Small intestine (tissue), 7 donors: ENCODE data around the gene VWF. TPM values are rescaled to one million over a fixed set of nuclear protein-coding genes. Genes with fewer than 3 reads are reported as not detected.

ENCODE experiments used
- DNase-seq, 2 donors: peaks; one replicate each; pipeline versions ENCODE4 v3.0.0 to v3.0.0-alpha.2; 2013
- FAIRE-seq: peaks from 2 replicates; lab custom pipeline; 2012; peaks lifted over from hg19 to GRCh38; lab: Jason Lieb, UNC
- H3K27ac ChIP-seq, 3 donors: one replicate each; pipeline ENCODE4 v1.5.1; 2013; ENCODE audit warnings: low read length in 2 of 3, mild to moderate bottlenecking in 2 of 3, control low read depth in 1 of 3, inconsistent platforms in 1 of 3, low read depth in 1 of 3, moderate library complexity in 1 of 3
- H3K27me3 ChIP-seq, 3 donors: one replicate each; pipeline ENCODE4 v1.6.1; 2013; ENCODE audit warnings: low read length in 3 of 3, inconsistent platforms in 1 of 3; ENCODE audit not compliant: control insufficient read depth in 3 of 3, insufficient read depth in 3 of 3
- H3K36me3 ChIP-seq, 3 donors: one replicate each; pipeline ENCODE4 v1.6.1; 2013; ENCODE audit warnings: low read length in 3 of 3, inconsistent platforms in 1 of 3, low read depth in 1 of 3, mild to moderate bottlenecking in 1 of 3, moderate library complexity in 1 of 3; ENCODE audit not compliant: control insufficient read depth in 3 of 3, insufficient read depth in 2 of 3
- H3K4me1 ChIP-seq, 3 donors: one replicate each; pipeline ENCODE4 v1.6.1; 2013; ENCODE audit warnings: low read length in 2 of 3, inconsistent platforms in 1 of 3, low read depth in 1 of 3, mild to moderate bottlenecking in 1 of 3, moderate library complexity in 1 of 3; ENCODE audit not compliant: control insufficient read depth in 3 of 3, insufficient read depth in 2 of 3
- H3K4me3 ChIP-seq, 3 donors: one replicate each; pipeline ENCODE4 v1.5.1; 2013; ENCODE audit warnings: low read length in 3 of 3, control low read depth in 1 of 3, inconsistent platforms in 1 of 3, low read depth in 1 of 3, mild to moderate bottlenecking in 1 of 3, moderate library complexity in 1 of 3
- H3K9me3 ChIP-seq, 2 donors: one replicate each; pipeline ENCODE4 v1.6.1; 2013; ENCODE audit warnings: low read depth in 1 of 2, low read length in 1 of 2; ENCODE audit not compliant: control insufficient read depth in 2 of 2, insufficient read depth in 1 of 2
- WGBS, 3 donors: extraction: QIAGEN DNeasy Blood & Tissue Kit; methylation state at CpG; one replicate each; pipeline ENCODE4 v1.1.7; 2013; 5-methylcytosine and 5-hydroxymethylcytosine counted together
- polyA plus RNA-seq, 4 donors: library from polyadenylated mRNA; stranded (reverse) in 3 of 4; unstranded in 1 of 4; fragments of 200-250 nt in 3 of 4; fragments of 120-200 nt in 1 of 4; gene quantifications; one replicate each; pipeline versions ENCODE4 v1.2.1 to v1.2.3, GENCODE V29; 2013
- donor health status: healthy with polysubstance abuse.
- donor health status: control.
- donor health status: control.
- donor health status: Bipolar disorder and iron deficiency.
- donor health status: healthy.

Gene VWF
- polyA plus RNA-seq, 4 donors = 2.2 to 82.9 (median 6.1) TPM

DNA sequence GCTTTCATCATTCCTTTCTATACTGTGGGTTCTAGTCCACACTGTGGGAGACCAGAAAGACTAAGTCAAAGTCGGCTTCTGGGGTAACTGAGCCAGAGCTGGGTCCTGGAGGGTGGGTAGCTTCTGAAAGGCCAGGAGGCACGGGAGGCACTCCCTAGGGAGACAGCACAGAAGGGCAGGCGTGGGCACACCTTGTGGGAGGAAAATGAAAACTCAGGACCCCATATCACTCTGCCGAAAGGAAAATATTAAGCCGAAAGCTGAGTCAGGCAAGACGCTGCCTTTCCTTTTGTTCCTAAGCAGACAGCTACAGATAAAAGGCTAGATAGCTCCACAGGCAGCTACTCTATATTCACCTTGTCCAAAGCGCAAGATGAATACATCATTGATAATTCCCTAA, 200.1 kb downstream of the VWF start:
- Histone ChIP-seq H3K27me3 (peaks cover 0 to 3% (median 0%) of the 10 kb centered on the region in 3 donors), H3K4me1 (no peaks in the 10 kb centered on the region), H3K36me3 (no peaks in the 10 kb centered on the region), H3K4me3 (no peak overlapping the region), H3K9me3 (no peaks in the 10 kb centered on the region), H3K27ac (no peak overlapping the region)
- no peak for DNase-seq
- FAIRE-seq = no peak
- WGBS, 3 donors = 49 to 68% (median 68%) methylated on average over 7 of the region's 7 CpGs

DNA sequence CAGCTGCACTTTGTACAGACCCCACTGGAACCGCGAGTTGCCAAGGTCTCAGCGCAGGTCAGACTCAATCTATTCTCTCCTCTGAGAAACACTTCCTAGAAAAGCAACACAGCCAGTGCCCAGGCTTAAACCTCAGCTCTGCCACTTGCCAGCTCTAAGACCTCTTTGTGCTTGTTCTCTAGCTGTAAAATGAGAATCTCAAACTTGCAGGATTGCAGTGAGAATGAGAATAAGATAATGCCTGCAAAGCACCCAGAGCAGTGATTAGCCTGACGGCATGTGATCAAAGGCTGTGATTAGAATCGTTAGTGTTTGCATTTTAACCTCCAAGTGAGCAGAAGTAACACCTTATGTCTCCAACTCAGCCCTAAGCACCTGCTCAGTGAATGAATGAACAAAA, 200.7 kb downstream of the VWF start:
- no peak overlapping the region for H3K27ac ChIP-seq
- peaks cover 0 to 3% (median 0%) of the 10 kb centered on the region in 3 donors for H3K27me3 ChIP-seq
- no peaks in the 10 kb centered on the region for H3K4me1 ChIP-seq
- H3K4me3 ChIP-seq = no peak overlapping the region
- no peaks in the 10 kb centered on the region for H3K9me3 ChIP-seq
- DNase-seq = no peak
- H3K36me3 ChIP-seq = no peaks in the 10 kb centered on the region
- 10 to 51% (median 32%) methylated on average over 5 of the region's 5 CpGs for WGBS, 3 donors
- FAIRE-seq = no peak

DNA sequence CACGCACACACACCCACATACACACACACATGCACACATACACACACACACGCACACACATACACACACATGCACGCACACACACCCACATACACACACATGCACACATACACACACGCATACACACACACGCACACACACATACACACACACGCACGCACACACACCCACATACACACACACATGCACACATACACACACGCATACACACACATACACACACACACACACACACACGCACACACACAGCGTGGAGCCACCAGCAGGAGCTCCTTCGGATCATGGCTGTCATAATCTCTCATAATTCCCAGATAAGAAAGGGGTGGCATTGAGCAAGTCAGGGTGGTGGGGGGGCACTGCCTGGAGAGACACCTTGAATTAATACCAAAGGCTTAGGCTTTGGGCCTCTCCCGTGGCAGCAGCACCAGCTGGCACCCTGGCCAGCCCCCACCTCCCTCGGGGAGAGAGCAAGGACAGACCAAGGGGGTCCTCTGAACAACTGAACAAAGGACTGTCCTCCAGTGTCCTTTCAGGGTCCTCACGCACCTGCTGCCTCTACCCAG, 201.3 kb downstream of the VWF start:
- WGBS, 3 donors = 43 to 66% (median 59%) methylated on average over 12 to 14 of the region's 14 CpGs
- no peaks in the 10 kb centered on the region for H3K36me3 ChIP-seq
- H3K4me1 ChIP-seq = no peaks in the 10 kb centered on the region
- FAIRE-seq (no peak), DNase-seq (no peak)
- no peak overlapping the region for H3K27ac ChIP-seq
- no peak overlapping the region for H3K4me3 ChIP-seq
- H3K27me3 ChIP-seq = peaks cover 0 to 3% (median 0%) of the 10 kb centered on the region in 3 donors
- H3K9me3 ChIP-seq = no peaks in the 10 kb centered on the region

GRCh38 chr12:5921966-5922899, 202.2 kb downstream of the VWF start:
- FAIRE-seq (no peak), DNase-seq (no peak)
- H3K9me3 ChIP-seq = no peaks in the 10 kb centered on the region
- H3K27me3 ChIP-seq = peaks cover 0 to 3% (median 0%) of the 10 kb centered on the region in 3 donors
- H3K36me3 ChIP-seq = no peaks in the 10 kb centered on the region
- 60 to 69% (median 60%) methylated on average over 15 of the region's 15 CpGs for WGBS, 3 donors
- H3K4me3 ChIP-seq = no peak overlapping the region
- no peak overlapping the region for H3K27ac ChIP-seq
- no peaks in the 10 kb centered on the region for H3K4me1 ChIP-seq

DNA sequence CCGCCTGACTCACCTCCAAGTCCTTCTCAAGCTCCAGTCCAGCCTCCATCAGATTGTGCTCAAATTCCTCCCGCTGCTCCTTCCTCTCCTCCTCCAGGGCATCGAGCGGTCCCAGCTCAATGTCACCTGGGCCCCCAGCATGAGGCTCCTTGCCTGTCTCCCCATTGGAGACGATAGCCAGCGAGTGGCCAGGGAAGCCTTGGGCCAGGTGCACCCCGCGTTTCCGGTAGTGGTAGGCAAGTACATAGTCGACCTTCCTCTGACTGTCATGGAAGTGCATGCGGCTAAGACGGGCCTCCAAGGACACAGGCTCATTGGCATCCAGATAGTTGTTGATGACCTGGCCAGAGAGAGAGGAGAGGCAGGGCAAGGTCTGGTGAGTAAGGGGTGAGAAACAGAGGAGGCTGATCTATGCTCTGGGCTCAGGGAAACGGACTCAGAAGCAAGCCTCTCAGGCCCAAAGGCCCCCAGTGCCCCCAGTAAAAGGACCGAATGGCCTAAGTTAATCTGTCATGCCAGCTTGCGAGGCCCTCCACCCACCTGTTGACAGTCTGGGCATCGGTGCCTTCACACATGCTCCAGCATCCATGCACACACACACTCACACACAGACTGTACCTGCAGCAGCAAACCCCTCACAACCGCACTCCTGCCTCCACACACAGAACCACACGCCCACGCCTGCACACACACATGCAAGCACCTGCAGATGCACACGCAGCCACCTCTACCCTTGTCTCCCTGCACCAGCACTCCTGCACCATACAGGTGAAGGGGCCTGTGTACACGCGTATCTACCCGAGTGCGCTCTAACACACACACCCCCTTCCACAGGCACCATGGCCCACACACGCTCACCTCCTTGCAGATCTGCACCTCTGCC, 203.2 kb downstream of the VWF start:
- Histone ChIP-seq H3K4me1 (no peaks in the 10 kb centered on the region), H3K27ac (no peak overlapping the region), H3K9me3 (no peaks in the 10 kb centered on the region), H3K4me3 (no peak overlapping the region), H3K27me3 (peaks cover 0 to 3% (median 0%) of the 10 kb centered on the region in 3 donors), H3K36me3 (no peaks in the 10 kb centered on the region)
- DNase-seq = no peak
- no peak for FAIRE-seq
- WGBS, 3 donors = 91 to 94% (median 93%) methylated on average over 25 of the region's 25 CpGs

DNA sequence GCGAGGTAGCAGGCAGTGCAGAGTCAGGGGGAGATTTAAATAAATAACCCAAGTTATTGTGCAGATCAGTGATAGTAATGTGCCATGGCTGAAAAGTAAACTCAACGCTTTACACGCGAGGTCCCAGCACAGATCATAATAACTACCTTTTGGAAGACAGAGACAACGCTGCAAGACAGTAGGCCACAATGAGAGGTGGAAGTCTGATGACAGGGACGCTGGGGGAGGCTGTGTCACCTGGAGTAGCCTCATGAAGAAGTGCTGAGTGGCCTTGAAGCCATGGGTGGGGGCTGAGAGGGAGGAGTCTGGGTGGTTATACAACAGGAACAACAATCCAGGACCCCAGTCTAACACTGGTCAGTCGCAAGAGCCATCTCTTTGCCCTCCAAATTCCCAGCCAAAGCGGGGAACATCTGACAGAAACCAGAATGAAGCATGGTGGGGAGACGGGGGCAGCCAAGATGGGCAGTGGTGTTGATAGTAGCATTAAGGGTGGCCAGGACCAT, 207.6 kb downstream of the VWF start:
- DNase-seq (no peak), FAIRE-seq (no peak)
- no peaks in the 10 kb centered on the region for H3K36me3 ChIP-seq
- H3K4me1 ChIP-seq = no peaks in the 10 kb centered on the region
- no peaks in the 10 kb centered on the region for H3K27me3 ChIP-seq
- no peak overlapping the region for H3K4me3 ChIP-seq
- WGBS, 3 donors = 65 to 79% (median 77%) methylated on average over 9 of the region's 9 CpGs
- H3K27ac ChIP-seq = no peak overlapping the region
- H3K9me3 ChIP-seq = no peaks in the 10 kb centered on the region

DNA sequence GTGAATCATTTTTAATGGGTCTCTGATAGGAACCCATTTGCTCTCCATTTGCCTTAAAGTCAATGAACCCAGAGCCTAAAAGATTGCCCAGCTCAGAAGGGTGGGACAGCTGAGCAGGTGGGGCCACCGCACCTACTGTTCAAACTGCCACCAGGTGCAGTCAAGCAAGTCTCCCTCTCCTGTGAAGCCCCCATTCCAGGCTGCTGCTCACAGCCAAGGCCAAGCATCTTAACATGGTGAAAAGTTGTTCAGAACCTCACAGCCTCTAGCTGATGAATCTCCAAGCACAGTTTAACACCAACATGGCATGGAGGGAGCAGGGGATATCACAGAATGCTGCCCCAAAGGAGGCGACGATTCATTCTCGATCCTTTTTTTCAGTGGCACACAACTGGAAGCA, 209.0 kb downstream of the VWF start:
- no peak overlapping the region for H3K4me3 ChIP-seq
- DNase-seq = no peak
- no peaks in the 10 kb centered on the region for H3K36me3 ChIP-seq
- no peaks in the 10 kb centered on the region for H3K9me3 ChIP-seq
- 74 to 92% (median 80%) methylated on average over 4 of the region's 4 CpGs for whole genome bisulfite sequencing, 3 donors
- no peak overlapping the region for H3K27ac ChIP-seq
- no peak for FAIRE-seq
- no peaks in the 10 kb centered on the region for H3K27me3 ChIP-seq
- no peaks in the 10 kb centered on the region for H3K4me1 ChIP-seq
